ENCODE data around the gene DNAJC18. TPM values are rescaled to one million over a fixed set of nuclear protein-coding genes. Genes with fewer than 3 reads are reported as not detected.
A peak's percentile ranks its signal among the peaks of the same experiment; 100 is the strongest.

Gene DNAJC18
- total RNA-seq, 1 donor from 2014 or later = 27.0 TPM

DNA sequence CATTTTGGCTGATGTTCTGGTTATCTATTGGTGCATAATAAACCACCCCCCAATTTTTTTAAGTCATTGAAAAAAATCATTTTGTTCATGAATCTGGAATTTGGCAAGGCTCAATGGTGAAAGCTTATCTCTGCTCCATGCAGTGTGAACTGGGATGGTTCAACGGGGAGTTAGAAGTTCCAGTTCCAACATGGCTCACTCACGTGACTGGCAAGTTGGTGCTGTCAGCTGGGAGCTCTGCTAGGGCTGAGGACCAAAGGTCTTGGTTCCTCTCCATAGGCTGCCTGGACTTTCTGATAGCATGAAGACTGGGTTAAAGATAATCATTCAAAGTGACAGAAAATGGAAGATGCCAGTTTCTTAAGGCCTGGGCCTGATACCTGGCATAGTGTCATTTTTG lies 32.4 kb downstream of the DNAJC18 start:
- TF ChIP-seq, protein P1, sequence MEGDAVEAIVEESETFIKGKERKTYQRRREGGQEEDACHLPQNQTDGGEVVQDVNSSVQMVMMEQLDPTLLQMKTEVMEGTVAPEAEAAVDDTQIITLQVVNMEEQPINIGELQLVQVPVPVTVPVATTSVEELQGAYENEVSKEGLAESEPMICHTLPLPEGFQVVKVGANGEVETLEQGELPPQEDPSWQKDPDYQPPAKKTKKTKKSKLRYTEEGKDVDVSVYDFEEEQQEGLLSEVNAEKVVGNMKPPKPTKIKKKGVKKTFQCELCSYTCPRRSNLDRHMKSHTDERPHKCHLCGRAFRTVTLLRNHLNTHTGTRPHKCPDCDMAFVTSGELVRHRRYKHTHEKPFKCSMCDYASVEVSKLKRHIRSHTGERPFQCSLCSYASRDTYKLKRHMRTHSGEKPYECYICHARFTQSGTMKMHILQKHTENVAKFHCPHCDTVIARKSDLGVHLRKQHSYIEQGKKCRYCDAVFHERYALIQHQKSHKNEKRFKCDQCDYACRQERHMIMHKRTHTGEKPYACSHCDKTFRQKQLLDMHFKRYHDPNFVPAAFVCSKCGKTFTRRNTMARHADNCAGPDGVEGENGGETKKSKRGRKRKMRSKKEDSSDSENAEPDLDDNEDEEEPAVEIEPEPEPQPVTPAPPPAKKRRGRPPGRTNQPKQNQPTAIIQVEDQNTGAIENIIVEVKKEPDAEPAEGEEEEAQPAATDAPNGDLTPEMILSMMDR (IDR thresholded peaks at IDR 0.05) = no peak
- H3K4me3 Mint-ChIP-seq (ENCODE audit: unreplicated experiment) = no peak overlapping the region
- H3K9me3 Mint-ChIP-seq (ENCODE audit: low read depth) = no peaks in the 10 kb centered on the region
- no peaks in the 10 kb centered on the region for H3K27me3 Mint-ChIP-seq (ENCODE audit: low read depth)
- H3K36me3 Mint-ChIP-seq (ENCODE audit: low read depth) = no peaks in the 10 kb centered on the region
- H3K4me1 Mint-ChIP-seq (ENCODE audit: low read depth) = peaks cover 23% of the 10 kb centered on the region
- no peak overlapping the region for H3K27ac Mint-ChIP-seq (ENCODE audit: unreplicated experiment)
- DNase-seq (ENCODE audit: low spot score) = no peak

- Mint-ChIP-seq H3K36me3 (ENCODE audit: low read depth) (no peaks in the 10 kb centered on the region), H3K27ac (ENCODE audit: unreplicated experiment) (peak overlapping the region; percentile 100), H3K4me3 (ENCODE audit: unreplicated experiment) (peak overlapping the region; percentile 93), H3K4me1 (ENCODE audit: low read depth) (peaks cover 23% of the 10 kb centered on the region), H3K9me3 (ENCODE audit: low read depth) (no peaks in the 10 kb centered on the region), H3K27me3 (ENCODE audit: low read depth) (no peaks in the 10 kb centered on the region)
- TF ChIP-seq, protein P1 (IDR thresholded peaks at IDR 0.05) = no peak
- DNase-seq (ENCODE audit: low spot score) = no peak
Measured at GRCh38 chr5:139404484-139404840, 34.9 kb downstream of the DNAJC18 start.

DNA sequence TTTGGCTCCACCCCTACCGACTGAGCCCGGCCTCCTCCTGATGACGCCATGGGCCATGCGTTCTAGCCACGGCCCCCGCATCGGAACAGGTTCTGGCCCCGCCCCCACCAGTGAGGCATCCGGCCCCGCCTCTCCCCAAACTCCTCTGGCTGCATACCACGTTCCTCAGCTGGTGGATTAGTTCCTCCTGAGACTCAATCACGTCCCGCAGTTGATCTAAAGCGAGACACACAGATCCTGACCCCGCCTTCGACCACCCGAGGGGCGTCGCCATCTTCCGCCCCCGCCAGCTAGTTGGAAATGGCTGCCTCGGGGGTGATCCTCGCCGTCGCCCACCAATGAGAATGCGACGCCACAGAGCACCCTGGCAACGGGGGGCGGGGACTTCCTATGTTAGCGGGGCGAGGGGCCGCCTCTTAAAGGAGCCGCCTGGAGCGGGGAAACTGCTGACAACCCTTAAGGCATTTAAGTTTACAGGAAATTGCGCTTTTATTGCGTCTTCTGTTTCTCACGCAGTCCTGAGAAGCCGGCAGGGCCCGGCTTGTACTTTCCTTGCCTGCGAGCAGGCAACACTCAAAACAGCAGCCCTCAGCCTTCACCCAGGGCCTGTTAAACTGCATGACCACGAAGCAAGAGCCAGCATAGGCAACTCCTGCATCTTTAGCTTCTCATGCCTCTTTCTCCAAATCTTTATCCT lies 35.4 kb downstream of the DNAJC18 start, which contains the start of gene SPATA24:
Gene SPATA24 (minus strand): TSS at position 303 of the 697 bp plus-strand sequence. CDS start 29 bp downstream, at position 274.
- Mint-ChIP-seq H3K4me3 (ENCODE audit: unreplicated experiment) (peak within 1 kb of the TSS; percentile 93), H3K27ac (ENCODE audit: unreplicated experiment) (peak within 1 kb of the TSS; percentile 100), H3K36me3 (ENCODE audit: low read depth) (no peaks in the 10 kb centered on the region), H3K9me3 (ENCODE audit: low read depth) (no peaks in the 10 kb centered on the region), H3K27me3 (ENCODE audit: low read depth) (no peaks in the 10 kb centered on the region), H3K4me1 (ENCODE audit: low read depth) (peaks cover 23% of the 10 kb centered on the region)
- peak; percentile 97 for DNase-seq (ENCODE audit: low spot score)
- TF ChIP-seq, protein P1 (IDR thresholded peaks at IDR 0.05) = no peak

- Mint-ChIP-seq H3K27ac (ENCODE audit: unreplicated experiment) (peak overlapping the region; percentile 100), H3K9me3 (ENCODE audit: low read depth) (no peaks in the 10 kb centered on the region), H3K4me3 (ENCODE audit: unreplicated experiment) (peak overlapping the region; percentile 93), H3K36me3 (ENCODE audit: low read depth) (no peaks in the 10 kb centered on the region), H3K27me3 (ENCODE audit: low read depth) (no peaks in the 10 kb centered on the region), H3K4me1 (ENCODE audit: low read depth) (peaks cover 23% of the 10 kb centered on the region)
- DNase-seq (ENCODE audit: low spot score) = peak; percentile 25
- TF ChIP-seq, protein P1 (IDR thresholded peaks at IDR 0.05) = no peak
Measured at GRCh38 chr5:139403418-139403786, 35.9 kb downstream of the DNAJC18 start.

- Mint-ChIP-seq H3K36me3 (ENCODE audit: low read depth) (no peaks in the 10 kb centered on the region), H3K4me3 (ENCODE audit: unreplicated experiment) (peak overlapping the region; percentile 93), H3K27me3 (ENCODE audit: low read depth) (no peaks in the 10 kb centered on the region), H3K9me3 (ENCODE audit: low read depth) (no peaks in the 10 kb centered on the region), H3K4me1 (ENCODE audit: low read depth) (peaks cover 23% of the 10 kb centered on the region), H3K27ac (ENCODE audit: unreplicated experiment) (peak overlapping the region; percentile 100)
- peak; percentile 26 for DNase-seq (ENCODE audit: low spot score)
- TF ChIP-seq, protein P1 (IDR thresholded peaks at IDR 0.05) = peak; percentile 68
Measured at GRCh38 chr5:139402561-139403158, 36.7 kb downstream of the DNAJC18 start.

Data from chondrocyte (in vitro differentiated cells).